Jurkat, Clone E6-1 (cell line): Measurements from ENCODE around the gene PLA2R1.
A peak's percentile ranks its signal among the peaks of the same experiment; 100 is the strongest.
"Not testable (repeated sequence)": the region's sequence is repeated elsewhere in the genome, so short reads cannot be mapped to it uniquely, and the experiment has no call there.

Experiments
- DNase-seq: peaks from one replicate; pipeline ENCODE4 v3.0.0-alpha.2; 2011; ENCODE audit warnings: low read depth, low spot score
- H3K4me3 ChIP-seq: 2 replicates; pipeline ENCODE4 v1.5.1; 2011; ENCODE audit warnings: mild to moderate bottlenecking, low read length, control low read depth, moderate library complexity

Gene PLA2R1

GRCh38 chr2:159995038-159995437 lies 67.4 kb downstream of the PLA2R1 start:
- H3K4me3 ChIP-seq, result no peak overlapping the region
- DNase-seq, result no peak

DNA sequence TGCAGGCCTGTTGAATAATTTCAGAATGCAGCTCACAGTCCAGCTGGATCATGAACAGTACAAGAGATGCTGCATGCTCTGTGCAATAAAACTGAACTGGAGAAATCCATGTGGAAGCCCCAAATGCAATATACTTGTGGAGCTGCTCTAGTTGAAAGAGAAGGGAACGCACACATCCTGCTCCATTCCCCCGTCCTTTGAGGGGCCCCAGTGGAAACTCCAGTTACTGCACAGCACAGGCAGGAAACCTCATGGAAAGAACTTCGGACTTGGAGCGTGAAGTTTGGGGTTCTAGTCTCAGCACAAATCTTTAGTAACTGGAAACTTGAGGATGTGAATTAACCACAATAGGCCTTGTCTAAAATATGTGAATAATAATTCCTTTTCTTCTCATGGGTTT lies 73.2 kb downstream of the PLA2R1 start:
- H3K4me3 ChIP-seq, result no peak overlapping the region
- DNase-seq, result no peak

GRCh38 chr2:159988412-159988970 lies 73.9 kb downstream of the PLA2R1 start:
- DNase-seq, result no peak
- no peak overlapping the region for H3K4me3 ChIP-seq

DNA sequence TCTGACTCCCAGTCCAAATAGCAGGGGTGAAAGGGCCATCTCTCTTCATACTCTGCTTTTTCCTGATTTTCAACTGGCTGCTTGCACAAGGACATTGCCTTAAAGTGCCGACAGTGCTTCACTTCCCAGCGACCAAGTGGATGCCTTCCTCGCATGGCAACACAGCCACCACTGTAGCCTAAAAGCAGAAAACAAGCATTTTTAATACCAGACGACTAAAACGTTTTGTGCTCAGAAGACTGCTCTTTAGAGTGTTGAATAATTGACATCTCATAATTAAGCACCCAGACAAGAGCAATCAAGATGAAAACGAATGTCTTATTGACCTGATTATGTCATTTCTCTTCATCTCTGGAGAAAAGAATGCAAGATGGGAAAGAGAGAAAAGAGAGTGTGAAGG lies 75.2 kb downstream of the PLA2R1 start:
- no peak overlapping the region for H3K4me3 ChIP-seq
- DNase-seq, result no peak

GRCh38 chr2:159985656-159986055 lies 76.8 kb downstream of the PLA2R1 start:
- DNase-seq, result no peak
- no peak overlapping the region for H3K4me3 ChIP-seq

DNA sequence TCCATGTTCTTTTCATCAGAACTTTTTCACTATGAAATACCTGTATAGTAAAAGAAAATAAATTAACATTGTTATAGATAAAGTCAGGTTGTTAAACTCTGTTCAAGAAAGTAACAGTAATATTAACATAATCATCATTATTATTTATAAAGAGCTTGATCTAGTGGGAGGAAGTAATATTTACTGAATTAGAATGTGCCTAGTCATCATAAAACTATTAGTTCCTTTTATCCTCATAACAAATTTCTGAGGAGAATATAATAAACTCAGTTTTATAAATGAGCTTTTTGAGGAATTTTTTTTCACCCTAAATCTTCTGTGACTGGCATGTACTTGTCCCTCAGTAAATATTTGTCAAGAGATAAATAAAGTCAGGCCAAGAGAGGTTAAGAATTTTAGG lies 78.4 kb downstream of the PLA2R1 start:
- H3K4me3 ChIP-seq, result no peak overlapping the region
- DNase-seq, result no peak

- no peak overlapping the region for H3K4me3 ChIP-seq
- no peak for DNase-seq
These were observed 79.3 kb downstream of the PLA2R1 start for GRCh38 chr2:159982842-159983785.

DNA sequence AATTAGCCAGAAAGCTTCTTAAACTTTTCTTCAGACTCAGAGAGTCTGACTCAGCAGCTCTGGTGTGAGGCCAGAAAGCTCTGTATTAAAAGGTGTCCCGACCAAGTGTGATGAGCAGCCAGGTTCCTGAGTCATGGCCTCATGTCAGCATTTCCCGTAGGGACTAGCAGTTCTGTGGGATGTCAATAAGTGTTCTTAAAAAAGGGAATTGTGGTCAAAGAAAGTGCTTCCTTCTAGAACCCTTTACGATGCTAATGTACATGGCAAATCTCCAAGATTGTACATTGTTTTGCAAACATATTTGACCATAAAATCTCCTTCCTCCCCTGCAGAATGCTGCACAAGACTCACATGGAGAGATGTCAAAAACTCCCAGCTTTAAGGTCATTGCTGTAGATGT lies 80.1 kb downstream of the PLA2R1 start:
- DNase-seq, result no peak
- no peak overlapping the region for H3K4me3 ChIP-seq

DNA sequence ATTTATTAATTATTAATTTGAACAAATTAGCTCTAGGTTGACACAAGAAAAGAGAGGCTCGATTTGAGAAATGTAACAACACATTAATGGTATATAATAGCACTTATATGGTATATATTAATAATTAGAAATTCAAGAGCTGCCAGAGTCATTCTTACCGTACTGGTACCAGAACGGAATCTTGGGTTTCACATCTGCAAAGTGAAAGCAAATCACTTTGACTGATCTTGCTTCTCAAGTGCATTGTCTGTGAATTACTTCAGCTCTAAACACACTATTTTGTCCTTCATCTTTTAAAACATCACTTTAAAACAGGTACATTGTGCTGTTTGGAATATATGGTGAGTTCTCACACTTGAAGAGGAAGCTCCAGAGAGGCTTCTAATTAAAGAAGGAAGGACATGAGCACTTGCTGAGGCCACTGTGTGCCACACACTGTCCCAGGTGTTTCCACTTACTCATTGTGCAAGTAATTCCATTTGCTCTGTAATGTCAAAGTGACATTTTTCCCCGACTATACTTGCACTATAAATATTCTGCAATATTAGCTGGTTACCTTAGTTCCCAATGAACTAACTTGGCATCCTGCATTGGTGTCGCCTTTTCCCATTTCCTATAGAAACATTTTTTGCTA lies 85.8 kb downstream of the PLA2R1 start:
- no peak for DNase-seq
- no peak overlapping the region for H3K4me3 ChIP-seq

DNA sequence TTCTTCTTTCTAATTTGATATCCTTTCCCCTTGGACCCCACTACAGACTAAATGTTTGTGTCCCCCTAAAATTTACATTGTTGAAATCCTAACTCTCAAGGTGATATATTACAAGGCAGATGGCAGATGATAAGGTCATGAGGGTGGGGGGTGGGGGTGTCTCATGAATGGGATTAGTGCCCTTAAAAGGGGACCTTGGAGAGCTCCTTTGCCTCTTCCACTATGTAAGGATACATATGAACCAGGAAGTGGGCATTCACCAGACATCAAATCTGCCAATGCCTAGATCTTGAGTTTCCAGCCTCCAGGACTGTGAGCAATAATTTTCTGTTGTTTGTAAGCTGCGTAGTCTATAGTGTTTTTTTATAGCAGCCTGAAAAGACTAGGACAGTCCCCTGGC lies 89.1 kb downstream of the PLA2R1 start:
- no peak for DNase-seq
- H3K4me3 ChIP-seq, result no peak overlapping the region

DNA sequence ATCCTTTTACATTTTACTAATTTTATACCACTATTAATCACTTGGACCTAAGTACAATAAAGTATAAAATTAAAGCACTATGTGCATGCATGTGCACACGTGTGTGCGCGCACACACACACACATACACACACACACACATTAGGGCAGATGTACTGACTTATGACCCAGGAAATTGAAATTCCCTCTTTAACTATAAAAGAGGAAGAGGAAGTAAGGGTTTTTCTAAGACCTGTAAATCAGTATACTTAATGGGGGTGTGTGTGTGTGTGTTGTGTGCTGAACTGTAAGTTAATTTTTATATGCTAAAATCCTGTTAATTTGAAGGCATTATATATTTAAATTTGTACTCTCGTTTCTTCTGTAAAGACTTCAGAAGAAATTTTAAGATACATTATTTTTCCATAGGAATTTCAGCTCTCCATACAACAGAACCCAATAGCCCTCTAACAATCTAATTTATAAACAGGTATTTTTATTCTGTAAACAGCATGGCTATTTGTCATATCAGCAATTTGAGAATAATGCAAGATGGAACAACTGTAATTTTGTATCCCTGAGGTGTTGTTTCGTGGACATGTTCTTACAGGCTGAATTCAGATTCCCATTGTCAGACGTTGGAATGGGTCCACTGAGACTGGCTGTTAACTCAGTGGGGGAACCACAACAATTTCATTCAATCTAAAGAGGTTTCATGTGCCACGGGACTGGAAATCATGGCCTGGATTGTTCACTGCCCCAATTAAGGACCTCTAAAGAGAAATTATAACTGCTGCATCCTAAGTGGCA lies 90.9 kb downstream of the PLA2R1 start:
- no peak for DNase-seq

DNA sequence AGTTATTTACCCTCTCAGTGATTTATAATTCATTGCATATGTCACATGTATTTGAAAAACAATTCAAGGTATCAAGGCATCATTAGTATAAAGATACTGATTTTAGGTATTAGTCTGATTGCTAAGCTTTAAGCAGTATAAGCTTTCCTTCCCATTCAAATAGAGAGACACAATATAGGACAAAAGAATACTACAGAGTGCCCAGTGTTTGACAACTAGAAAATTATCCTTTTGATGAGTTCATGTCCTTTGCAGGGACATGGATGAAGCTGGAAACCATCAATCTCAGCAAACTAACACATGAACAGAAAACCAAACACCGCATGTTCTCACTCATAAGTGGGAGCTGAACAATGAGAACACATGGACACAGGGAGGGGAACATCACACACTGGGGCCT lies 91.9 kb downstream of the PLA2R1 start:
- not testable (repeated sequence) for H3K4me3 ChIP-seq

More for the DNA sequence above, 90.9 kb downstream of the PLA2R1 start:
- H3K4me3 ChIP-seq, result no peak overlapping the region

GRCh38 chr2:159968279-159968900 lies 94.0 kb downstream of the PLA2R1 start:
- peak; percentile 5 for DNase-seq
- H3K4me3 ChIP-seq, result no peak overlapping the region

More for the DNA sequence above, 91.9 kb downstream of the PLA2R1 start:
- not testable (repeated sequence) for DNase-seq

DNA sequence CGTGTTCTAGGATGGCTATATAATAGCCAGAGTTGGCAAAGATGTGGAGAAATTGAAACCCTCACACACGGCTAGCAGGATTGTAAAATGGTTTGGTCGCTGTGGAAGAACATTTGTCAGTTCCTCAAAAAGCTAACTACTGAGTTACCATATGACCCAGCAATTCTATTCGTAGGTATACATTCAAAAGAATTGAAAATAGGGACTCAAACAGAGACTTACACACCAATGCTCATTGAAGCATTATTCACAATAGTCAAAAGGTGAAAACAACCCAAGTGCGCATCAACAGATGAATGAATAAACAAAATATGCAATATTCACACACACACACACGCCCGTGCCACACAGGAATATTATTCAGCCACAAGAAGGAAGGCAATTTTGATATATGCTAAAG lies 98.7 kb downstream of the PLA2R1 start:
- no peak overlapping the region for H3K4me3 ChIP-seq
- no peak for DNase-seq

GRCh38 chr2:159962513-159962912 lies 99.9 kb downstream of the PLA2R1 start:
- not testable (repeated sequence) for H3K4me3 ChIP-seq, DNase-seq

DNA sequence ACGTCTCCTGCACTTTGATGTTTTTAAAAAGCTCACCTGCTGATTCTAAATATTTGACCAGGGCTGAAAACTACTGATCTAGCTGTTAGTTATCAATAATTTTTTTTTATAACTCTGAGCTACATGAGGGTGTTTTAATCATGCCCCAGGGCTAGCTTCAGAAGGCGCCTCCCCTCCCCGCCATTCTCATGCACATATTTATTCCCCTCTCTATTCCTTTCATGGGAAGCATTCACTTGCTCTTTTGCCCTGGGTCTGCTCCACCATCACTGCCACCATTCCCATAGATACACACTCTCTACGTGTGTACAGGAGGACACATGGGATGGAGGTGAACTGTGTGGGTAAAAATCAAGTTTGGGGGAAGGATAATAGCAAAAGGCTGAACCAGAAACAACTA lies 101.0 kb downstream of the PLA2R1 start:
- H3K4me3 ChIP-seq, result no peak overlapping the region
- no peak for DNase-seq

- DNase-seq, result no peak
- no peak overlapping the region for H3K4me3 ChIP-seq
These were observed 101.4 kb downstream of the PLA2R1 start for GRCh38 chr2:159961037-159961436.

- DNase-seq, result no peak
- no peak overlapping the region for H3K4me3 ChIP-seq
These were observed 102.0 kb downstream of the PLA2R1 start for GRCh38 chr2:159960414-159960813.

DNA sequence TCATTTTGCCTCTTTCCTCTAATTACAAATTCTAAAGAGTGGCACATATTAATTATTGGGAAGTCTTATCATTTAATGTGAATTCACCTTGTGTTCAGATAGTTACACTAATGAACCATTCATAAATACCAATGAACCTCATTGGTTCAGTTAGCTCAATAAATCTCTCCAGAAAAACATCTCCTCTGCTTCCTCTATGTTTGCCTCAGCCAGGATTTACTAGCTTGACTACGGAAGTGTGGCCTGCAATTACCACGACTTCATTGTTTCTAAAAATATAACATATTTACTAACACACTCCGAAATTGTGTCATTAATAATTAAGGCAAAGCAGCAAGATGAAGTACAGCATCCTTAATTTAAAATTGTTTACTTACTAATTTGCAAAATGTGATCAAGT lies 103.3 kb downstream of the PLA2R1 start:
- no peak overlapping the region for H3K4me3 ChIP-seq
- no peak for DNase-seq
